NCI-H2196 (cell line): ENCODE results near the gene NDUFA13.

Source experiments
- DNase-seq: peaks from one replicate; lab custom pipeline; 2025; ENCODE audit not compliant: unreplicated experiment; lab: John Stamatoyannopoulos, UW

Gene NDUFA13

GRCh38 chr19:19531951-19532805 lies 16.2 kb downstream of the NDUFA13 start:
- peak; percentile 87 for DNase-seq

GRCh38 chr19:19532806-19533701 lies 17.0 kb downstream of the NDUFA13 start:
- no peak for DNase-seq

GRCh38 chr19:19533841-19534240 lies 17.8 kb downstream of the NDUFA13 start:
- no peak for DNase-seq

GRCh38 chr19:19534556-19535265 lies 18.7 kb downstream of the NDUFA13 start:
- DNase-seq: no peak

GRCh38 chr19:19535311-19536191 lies 19.5 kb downstream of the NDUFA13 start:
- no peak for DNase-seq

- DNase-seq: no peak
Measured at GRCh38 chr19:19537075-19538048, 21.3 kb downstream of the NDUFA13 start.

GRCh38 chr19:19538061-19538784 lies 22.2 kb downstream of the NDUFA13 start, which contains the start of gene CILP2:
CILP2 (plus strand) TSS chr19:19538265; CDS start chr19:19538350, 85 bp downstream.
- peak; percentile 17 for DNase-seq

- DNase-seq: no peak
Measured at GRCh38 chr19:19538785-19539166, 22.8 kb downstream of the NDUFA13 start.

- DNase-seq: no peak
Measured at GRCh38 chr19:19539698-19540063, 23.7 kb downstream of the NDUFA13 start.

- DNase-seq: no peak
Measured at GRCh38 chr19:19540064-19540714, 24.2 kb downstream of the NDUFA13 start.

- DNase-seq: peak; percentile 11
Measured at GRCh38 chr19:19540715-19541515, 24.9 kb downstream of the NDUFA13 start.

- DNase-seq: no peak
Measured at GRCh38 chr19:19541616-19542015, 25.6 kb downstream of the NDUFA13 start.

GRCh38 chr19:19542507-19542906 lies 26.5 kb downstream of the NDUFA13 start:
- DNase-seq: no peak

GRCh38 chr19:19543101-19543500 lies 27.1 kb downstream of the NDUFA13 start:
- DNase-seq: no peak

- DNase-seq: no peak
Measured at GRCh38 chr19:19543640-19544039, 27.6 kb downstream of the NDUFA13 start.

GRCh38 chr19:19544257-19544953 lies 28.4 kb downstream of the NDUFA13 start:
- no peak for DNase-seq
